ENCODE data around the gene MXD1.

MXD1 gene

DNA sequence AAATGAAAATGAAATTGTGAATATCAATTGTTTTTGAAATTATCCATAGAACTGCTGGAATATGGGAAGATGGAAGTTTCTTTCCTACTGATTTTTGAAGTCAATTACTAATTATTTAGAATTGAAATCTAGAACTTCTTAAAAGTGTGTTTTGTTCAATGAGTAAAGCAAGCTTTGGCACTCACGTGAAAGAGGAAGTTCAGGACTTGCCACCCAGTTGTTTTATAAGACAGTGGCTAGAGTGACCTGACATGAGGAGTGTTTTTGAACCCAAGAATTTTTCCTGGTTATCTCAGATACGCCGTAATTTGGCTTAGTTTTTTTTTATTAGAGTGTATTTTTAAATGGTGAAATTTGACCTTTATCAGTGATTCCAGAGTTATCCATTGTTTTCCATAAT lies 3.5 kb downstream of the MXD1 start:
- TF ChIP-seq, protein P1, sequence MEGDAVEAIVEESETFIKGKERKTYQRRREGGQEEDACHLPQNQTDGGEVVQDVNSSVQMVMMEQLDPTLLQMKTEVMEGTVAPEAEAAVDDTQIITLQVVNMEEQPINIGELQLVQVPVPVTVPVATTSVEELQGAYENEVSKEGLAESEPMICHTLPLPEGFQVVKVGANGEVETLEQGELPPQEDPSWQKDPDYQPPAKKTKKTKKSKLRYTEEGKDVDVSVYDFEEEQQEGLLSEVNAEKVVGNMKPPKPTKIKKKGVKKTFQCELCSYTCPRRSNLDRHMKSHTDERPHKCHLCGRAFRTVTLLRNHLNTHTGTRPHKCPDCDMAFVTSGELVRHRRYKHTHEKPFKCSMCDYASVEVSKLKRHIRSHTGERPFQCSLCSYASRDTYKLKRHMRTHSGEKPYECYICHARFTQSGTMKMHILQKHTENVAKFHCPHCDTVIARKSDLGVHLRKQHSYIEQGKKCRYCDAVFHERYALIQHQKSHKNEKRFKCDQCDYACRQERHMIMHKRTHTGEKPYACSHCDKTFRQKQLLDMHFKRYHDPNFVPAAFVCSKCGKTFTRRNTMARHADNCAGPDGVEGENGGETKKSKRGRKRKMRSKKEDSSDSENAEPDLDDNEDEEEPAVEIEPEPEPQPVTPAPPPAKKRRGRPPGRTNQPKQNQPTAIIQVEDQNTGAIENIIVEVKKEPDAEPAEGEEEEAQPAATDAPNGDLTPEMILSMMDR (IDR thresholded peaks at IDR 0.05; ENCODE audit: low read depth, low read length, missing control alignments) = no peak
- no peak overlapping the region for H3K4me3 ChIP-seq (ENCODE audit: low read depth, low read length)
- DNase-seq (ENCODE audit: low read depth) = no peak

DNA sequence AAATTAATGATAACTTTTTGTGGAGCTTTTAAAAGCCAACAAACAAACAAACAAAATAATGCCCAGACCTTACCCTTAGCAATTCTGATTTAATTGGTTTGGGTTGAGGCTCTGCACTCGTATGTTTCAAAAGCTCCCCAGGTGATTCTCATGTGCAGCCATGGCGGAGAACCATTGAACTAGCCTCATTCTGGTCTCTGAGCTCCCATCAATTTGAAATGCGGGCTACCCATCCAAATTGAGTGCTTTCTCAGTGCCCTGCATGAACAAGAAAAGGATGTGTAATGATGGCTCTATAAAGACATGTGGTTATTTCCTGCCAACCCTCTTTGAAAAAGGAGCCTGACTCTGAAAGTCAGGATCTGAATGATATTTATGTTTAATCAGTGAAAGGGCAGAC lies 8.2 kb downstream of the MXD1 start:
- DNase-seq (ENCODE audit: low read depth) = no peak
- no peak overlapping the region for H3K4me3 ChIP-seq (ENCODE audit: low read depth, low read length)
- TF ChIP-seq, protein P1 (IDR thresholded peaks at IDR 0.05; ENCODE audit: low read depth, low read length, missing control alignments) = no peak

DNA sequence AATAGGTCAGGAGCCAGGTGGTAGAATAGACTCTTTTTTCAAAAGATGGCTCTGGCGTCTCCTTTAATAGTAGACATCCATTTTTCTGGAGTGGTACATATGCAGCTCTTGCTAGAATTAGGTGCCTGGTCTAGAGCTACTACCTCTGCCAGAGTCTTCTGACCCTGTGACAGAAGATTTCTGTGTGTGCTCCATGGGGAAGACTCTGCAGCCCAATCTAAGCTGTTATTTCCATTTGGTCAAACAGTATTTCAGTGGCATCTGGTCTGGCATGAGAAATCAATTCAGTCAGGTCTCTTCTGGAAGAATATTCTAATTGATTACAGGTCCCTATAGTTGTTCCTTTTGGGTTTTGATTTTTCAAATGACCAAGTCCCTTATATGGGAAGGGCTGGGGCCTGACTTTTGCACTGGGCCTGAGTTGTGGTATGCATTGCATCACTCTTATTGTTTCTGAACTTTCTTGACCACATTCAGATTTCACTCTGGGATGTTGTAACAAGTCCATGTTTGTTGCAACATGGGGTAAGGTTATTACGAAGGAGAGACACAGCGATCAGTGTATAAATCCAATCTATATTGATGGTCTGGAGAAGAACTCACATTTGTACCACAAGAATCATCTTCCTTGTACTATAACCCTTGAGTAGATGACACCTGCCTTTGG lies 12.1 kb downstream of the MXD1 start:
- H3K4me3 ChIP-seq (ENCODE audit: low read depth, low read length) = no peak overlapping the region
- TF ChIP-seq, protein P1 (IDR thresholded peaks at IDR 0.05; ENCODE audit: low read depth, low read length, missing control alignments) = no peak
- DNase-seq (ENCODE audit: low read depth) = no peak

DNA sequence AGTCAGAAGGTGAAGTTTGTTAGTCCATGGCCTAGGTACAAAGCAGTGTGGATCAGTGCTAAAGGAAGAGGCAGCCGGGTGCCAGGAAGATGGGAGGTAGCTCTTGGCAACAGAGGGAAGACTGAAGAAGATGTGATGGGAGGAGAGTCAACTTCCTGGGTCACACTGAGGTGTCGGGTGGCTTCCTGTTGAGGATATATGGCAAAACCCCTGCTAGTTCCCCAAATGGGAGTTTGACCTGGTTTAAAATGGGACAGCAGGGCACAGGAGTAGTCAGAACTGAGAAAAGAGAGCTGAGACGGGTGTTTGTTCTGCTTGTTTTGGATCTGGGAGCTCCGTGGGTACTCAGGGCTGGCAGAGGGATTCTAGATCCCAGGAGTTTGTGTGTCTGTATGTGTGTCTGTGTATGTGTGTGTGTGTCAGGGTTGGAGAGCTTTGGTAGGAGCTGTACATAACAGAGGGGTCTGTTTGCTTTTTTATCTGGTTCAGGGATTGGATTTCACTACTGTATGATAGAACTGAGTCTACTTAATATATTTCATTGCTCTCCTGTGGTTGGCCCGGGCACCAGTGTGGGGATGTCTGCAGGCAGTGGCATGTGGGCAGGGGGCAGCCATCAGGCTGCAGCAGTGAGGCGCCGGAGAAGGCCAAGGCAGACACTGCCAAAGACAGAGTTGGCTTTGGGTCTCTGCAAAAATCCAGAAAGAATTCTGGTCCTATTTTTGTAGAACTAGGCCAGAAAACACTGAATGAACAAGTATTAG lies 17.1 kb downstream of the MXD1 start:
- no peak overlapping the region for H3K4me3 ChIP-seq (ENCODE audit: low read depth, low read length)
- DNase-seq (ENCODE audit: low read depth) = no peak
- TF ChIP-seq, protein P1 (IDR thresholded peaks at IDR 0.05; ENCODE audit: low read depth, low read length, missing control alignments) = no peak

DNA sequence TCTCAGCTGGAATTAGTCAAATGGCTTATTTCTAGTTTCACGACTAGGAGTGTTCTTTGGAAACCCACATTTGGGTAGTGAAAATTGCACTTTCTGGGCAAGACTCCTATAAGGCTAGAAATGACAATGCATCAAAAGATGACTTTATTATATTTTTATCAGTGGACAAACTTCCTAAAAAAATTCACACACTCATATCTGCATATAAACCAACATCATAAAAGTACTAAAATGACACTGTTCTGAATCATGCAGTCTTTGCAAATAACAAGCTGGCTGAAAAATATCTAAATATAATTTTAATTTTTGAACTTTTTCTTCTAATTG lies 17.6 kb downstream of the MXD1 start:
- H3K4me3 ChIP-seq (ENCODE audit: low read depth, low read length) = no peak overlapping the region
- TF ChIP-seq, protein P1 (IDR thresholded peaks at IDR 0.05; ENCODE audit: low read depth, low read length, missing control alignments) = no peak
- no peak for DNase-seq (ENCODE audit: low read depth)

DNA sequence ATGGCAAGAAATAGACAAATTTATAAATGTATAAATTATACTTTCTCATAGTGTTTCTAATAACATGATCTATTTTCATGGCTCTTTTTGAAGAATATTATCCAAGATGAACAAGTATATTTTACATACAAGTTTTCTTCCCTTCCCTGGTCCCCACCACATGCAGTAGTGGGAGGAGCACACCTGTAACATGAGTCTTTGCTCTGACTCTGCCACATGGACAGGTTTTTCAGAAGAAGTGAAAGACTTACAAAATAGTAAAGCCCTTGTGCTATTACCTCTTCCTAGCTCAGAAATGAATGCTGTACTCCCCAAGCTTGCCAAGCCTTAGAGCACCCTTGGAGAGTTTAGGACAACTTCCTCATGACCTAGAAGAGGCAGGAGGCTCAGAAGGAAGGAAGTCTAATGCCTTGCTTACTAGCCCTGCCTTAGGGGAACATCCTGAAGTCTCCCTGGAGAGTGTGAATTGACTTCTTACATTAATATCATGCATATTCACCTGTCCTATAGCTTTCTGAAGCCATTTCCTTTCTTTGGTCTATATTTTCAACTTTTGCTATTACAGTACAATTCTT lies 18.4 kb downstream of the MXD1 start:
- DNase-seq (ENCODE audit: low read depth) = no peak
- TF ChIP-seq, protein P1 (IDR thresholded peaks at IDR 0.05; ENCODE audit: low read depth, low read length, missing control alignments) = no peak
- H3K4me3 ChIP-seq (ENCODE audit: low read depth, low read length) = no peak overlapping the region
